NCI-H345 treated with DMSO at 0.1 percent for 48 hours (cell line): ENCODE measurements around the gene REX1BD.

ENCODE experiments used
- DNase-seq: peaks from one replicate; lab custom pipeline; 2025; ENCODE audit not compliant: unreplicated experiment; lab: John Stamatoyannopoulos, UW

The REX1BD gene

GRCh38 chr19:18601875-18602274 is 13.3 kb downstream of the REX1BD start:
- DNase-seq: no peak

GRCh38 chr19:18603255-18603957 is 14.8 kb downstream of the REX1BD start:
- no peak for DNase-seq

- DNase-seq: no peak
These were observed 15.6 kb downstream of the REX1BD start for GRCh38 chr19:18603958-18604819.

GRCh38 chr19:18604820-18605159 is 16.2 kb downstream of the REX1BD start:
- no peak for DNase-seq

- no peak for DNase-seq
These were observed 16.6 kb downstream of the REX1BD start for GRCh38 chr19:18605196-18605545.

GRCh38 chr19:18605546-18606280 is 17.1 kb downstream of the REX1BD start:
- no peak for DNase-seq

GRCh38 chr19:18606281-18607225 is 18.0 kb downstream of the REX1BD start, which contains the start of gene CRLF1:
Gene CRLF1 (minus strand): TSS chr19:18606799. CDS start chr19:18606656, 143 bp downstream.
- DNase-seq: no peak

- DNase-seq: no peak
These were observed 18.9 kb downstream of the REX1BD start for GRCh38 chr19:18607226-18608101.

- no peak for DNase-seq
These were observed 19.7 kb downstream of the REX1BD start for GRCh38 chr19:18608102-18608804.

- no peak for DNase-seq
These were observed 20.5 kb downstream of the REX1BD start for GRCh38 chr19:18608805-18609716.

GRCh38 chr19:18609717-18610051 is 21.1 kb downstream of the REX1BD start:
- DNase-seq: no peak

- DNase-seq: no peak
These were observed 21.6 kb downstream of the REX1BD start for GRCh38 chr19:18610245-18610555.

GRCh38 chr19:18610556-18611326 is 22.1 kb downstream of the REX1BD start:
- DNase-seq: no peak

- DNase-seq: no peak
These were observed 22.9 kb downstream of the REX1BD start for GRCh38 chr19:18611327-18612050.

GRCh38 chr19:18612051-18612771 is 23.6 kb downstream of the REX1BD start:
- DNase-seq: no peak
